GM23338 (cell line): ENCODE measurements around the gene HSPA12A. TPM values are rescaled to one million over a fixed set of nuclear protein-coding genes. Genes with fewer than 3 reads are reported as not detected.

Experiments used
- ATAC-seq: fragments of 200-7000 bp; cut with Tn5 transposase; 3 replicates; pipeline ENCODE4 v1.9.1; 2020
- DNase-seq: peaks from one replicate; pipeline ENCODE4 v3.0.0-alpha.2; 2015; ENCODE audit warnings: low spot score
- H2AFZ ChIP-seq: fragments of 200-600 bp; sonication (generic); 2 replicates; pipeline ENCODE4 v1.8.0; 2016; ENCODE audit warnings: antibody characterized with exemption, mild to moderate bottlenecking, moderate library complexity
- H3F3A ChIP-seq: fragments of 200-600 bp; sonication (generic); replicated peaks from 2 replicates; pipeline ENCODE4 v1.8.0; 2017; ENCODE audit warnings: antibody characterized with exemption, mixed run types, low read depth
- H3K27ac ChIP-seq: fragments of 200-600 bp; sonication (generic); 2 replicates; pipeline ENCODE4 v1.6.1; 2016; ENCODE audit warnings: low read depth
- H3K27me3 ChIP-seq: fragments of 200-600 bp; sonication (generic); 2 replicates; pipeline ENCODE4 v1.8.0; 2016; ENCODE audit warnings: mild to moderate bottlenecking, mixed run types, moderate library complexity; ENCODE audit not compliant: insufficient read depth
- H3K36me3 ChIP-seq: fragments of 200-600 bp; sonication (generic); 2 replicates; pipeline ENCODE4 v1.8.0; 2016; ENCODE audit warnings: mild to moderate bottlenecking; ENCODE audit not compliant: insufficient read depth
- H3K4me1 ChIP-seq: fragments of 200-600 bp; sonication (generic); 2 replicates; pipeline ENCODE4 v1.8.0; 2016; ENCODE audit warnings: mild to moderate bottlenecking, moderate library complexity; ENCODE audit not compliant: insufficient read depth
- H3K4me2 ChIP-seq: fragments of 200-600 bp; sonication (generic); 2 replicates; pipeline ENCODE4 v1.7.1; 2017; ENCODE audit warnings: mixed run types
- H3K4me3 ChIP-seq: fragments of 200-600 bp; sonication (generic); 2 replicates; pipeline ENCODE4 v1.6.1; 2016; ENCODE audit warnings: mixed run types
- H3K79me2 ChIP-seq: fragments of 200-600 bp; sonication (generic); replicated peaks from 2 replicates; pipeline ENCODE4 v1.8.0; 2017; ENCODE audit warnings: mild to moderate bottlenecking; ENCODE audit not compliant: insufficient read depth
- H3K9me2 ChIP-seq: fragments of 200-600 bp; sonication (generic); 2 replicates; pipeline ENCODE4 v1.8.0; 2017; ENCODE audit not compliant: insufficient read depth
- H4K20me1 ChIP-seq: fragments of 200-600 bp; sonication (generic); replicated peaks from 2 replicates; pipeline ENCODE4 v1.8.0; 2017; ENCODE audit warnings: mild to moderate bottlenecking; ENCODE audit not compliant: insufficient read depth
- H3K27ac Mint-ChIP-seq: 2 replicates; pipeline ENCODE4 v1.8.0; 2020; ENCODE audit warnings: inconsistent platforms, mild to moderate bottlenecking, moderate library complexity, mixed read lengths
- H3K27me3 Mint-ChIP-seq: 3 replicates; pipeline ENCODE4 v1.8.0; 2022; ENCODE audit warnings: low read depth, mild to moderate bottlenecking, moderate library complexity, mixed read lengths, inconsistent platforms; ENCODE audit not compliant: insufficient read depth, poor library complexity
- H3K36me3 Mint-ChIP-seq: 3 replicates; pipeline ENCODE4 v1.8.0; 2021; ENCODE audit warnings: low read depth, mild to moderate bottlenecking, inconsistent platforms, moderate library complexity, mixed read lengths
- H3K4me1 Mint-ChIP-seq: 3 replicates; pipeline ENCODE4 v1.8.0; 2020; ENCODE audit warnings: mild to moderate bottlenecking, inconsistent platforms, mixed read lengths
- H3K4me3 Mint-ChIP-seq: 3 replicates; pipeline ENCODE4 v1.8.0; 2021; ENCODE audit warnings: moderate library complexity, mild to moderate bottlenecking, inconsistent platforms, mixed read lengths
- H3K9me3 Mint-ChIP-seq: 3 replicates; pipeline ENCODE4 v1.8.0; 2020; ENCODE audit warnings: moderate library complexity, mild to moderate bottlenecking, inconsistent platforms, mixed read lengths
- EZH2 ChIP-seq: fragments of 200-600 bp; sonication (generic); IDR thresholded peaks from one replicate; pipeline ENCODE4 v1.8.0; 2017; ENCODE audit warnings: antibody characterized with exemption, mild to moderate bottlenecking, low read depth; ENCODE audit not compliant: unreplicated experiment
- POLR2AphosphoS5 ChIP-seq: IDR thresholded peaks from 2 replicates; pipeline ENCODE4 v1.6.1; 2016; ENCODE audit warnings: antibody characterized with exemption, low read depth
- STAT1 ChIP-seq: IDR thresholded peaks from one replicate; pipeline ENCODE4 v1.6.1; 2016; ENCODE audit warnings: antibody characterized with exemption; ENCODE audit not compliant: unreplicated experiment
- ZNF114 ChIP-seq: fragments of 250-450 bp; sonication (Bioruptor Pico); IDR thresholded peaks from 2 replicates; pipeline ENCODE4 v1.5.0; 2020; ENCODE audit warnings: mild to moderate bottlenecking, moderate library complexity
- ZNF331 ChIP-seq: fragments of 250-450 bp; sonication (Bioruptor Pico); IDR thresholded peaks from 2 replicates; pipeline ENCODE4 v1.5.0; 2020; ENCODE audit warnings: low read depth, mild to moderate bottlenecking, moderate library complexity
- polyA plus RNA-seq: library from polyadenylated mRNA; unstranded; fragments of >200 nt; fragmentation: Nextera tagmentation; extraction: Ambion mirVana; gene quantifications from 2 replicates; pipeline ENCODE4 v1.2.1, GENCODE V29; 2016
- total RNA-seq: library from RNA; depleted of rRNA; stranded (reverse); fragments of >200 nt; shearing (Covaris generic); gene quantifications from 2 replicates; pipeline ENCODE4 v1.2.3, GENCODE V29; 2014
- TF ChIP-seq, protein P1 (sequence below): IDR thresholded peaks from one replicate; pipeline ENCODE4 v1.6.1; 2018; ENCODE audit warnings: antibody characterized with exemption; ENCODE audit not compliant: unreplicated experiment
- TF ChIP-seq, protein P2 (sequence below): IDR thresholded peaks from 2 replicates; pipeline ENCODE4 v1.6.1; 2016; ENCODE audit warnings: antibody characterized with exemption
- TF ChIP-seq, protein P3 (sequence below): fragments of 250-450 bp; sonication (Bioruptor Pico); IDR thresholded peaks from 2 replicates; pipeline ENCODE4 v1.5.0; 2020; ENCODE audit warnings: mild to moderate bottlenecking, moderate library complexity

HSPA12A gene
- total and polyA plus RNA-seq, 2 experiments from 2014 or later = 4.4 to 6.3 TPM

DNA sequence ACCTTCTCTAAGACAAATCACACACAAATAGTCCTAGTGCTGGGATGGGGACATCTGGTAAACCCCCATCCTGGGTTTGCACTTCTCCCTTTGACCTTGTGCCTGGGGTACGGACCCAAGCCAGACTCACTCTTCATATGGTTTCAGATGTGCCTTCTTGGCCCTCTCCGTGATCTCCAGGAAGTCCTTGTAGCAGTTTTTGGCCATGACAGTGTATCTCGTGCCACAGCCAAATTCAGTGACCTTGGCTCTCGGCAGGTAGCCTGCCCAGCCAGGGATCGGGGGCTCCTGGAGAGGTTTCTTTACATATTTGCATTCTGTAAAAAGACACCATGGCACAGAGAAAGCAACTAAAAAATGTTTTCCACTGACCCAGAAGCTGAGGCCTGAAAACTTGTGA, 77.7 kb downstream of the HSPA12A start (continued):
- TF ChIP-seq, protein P1, sequence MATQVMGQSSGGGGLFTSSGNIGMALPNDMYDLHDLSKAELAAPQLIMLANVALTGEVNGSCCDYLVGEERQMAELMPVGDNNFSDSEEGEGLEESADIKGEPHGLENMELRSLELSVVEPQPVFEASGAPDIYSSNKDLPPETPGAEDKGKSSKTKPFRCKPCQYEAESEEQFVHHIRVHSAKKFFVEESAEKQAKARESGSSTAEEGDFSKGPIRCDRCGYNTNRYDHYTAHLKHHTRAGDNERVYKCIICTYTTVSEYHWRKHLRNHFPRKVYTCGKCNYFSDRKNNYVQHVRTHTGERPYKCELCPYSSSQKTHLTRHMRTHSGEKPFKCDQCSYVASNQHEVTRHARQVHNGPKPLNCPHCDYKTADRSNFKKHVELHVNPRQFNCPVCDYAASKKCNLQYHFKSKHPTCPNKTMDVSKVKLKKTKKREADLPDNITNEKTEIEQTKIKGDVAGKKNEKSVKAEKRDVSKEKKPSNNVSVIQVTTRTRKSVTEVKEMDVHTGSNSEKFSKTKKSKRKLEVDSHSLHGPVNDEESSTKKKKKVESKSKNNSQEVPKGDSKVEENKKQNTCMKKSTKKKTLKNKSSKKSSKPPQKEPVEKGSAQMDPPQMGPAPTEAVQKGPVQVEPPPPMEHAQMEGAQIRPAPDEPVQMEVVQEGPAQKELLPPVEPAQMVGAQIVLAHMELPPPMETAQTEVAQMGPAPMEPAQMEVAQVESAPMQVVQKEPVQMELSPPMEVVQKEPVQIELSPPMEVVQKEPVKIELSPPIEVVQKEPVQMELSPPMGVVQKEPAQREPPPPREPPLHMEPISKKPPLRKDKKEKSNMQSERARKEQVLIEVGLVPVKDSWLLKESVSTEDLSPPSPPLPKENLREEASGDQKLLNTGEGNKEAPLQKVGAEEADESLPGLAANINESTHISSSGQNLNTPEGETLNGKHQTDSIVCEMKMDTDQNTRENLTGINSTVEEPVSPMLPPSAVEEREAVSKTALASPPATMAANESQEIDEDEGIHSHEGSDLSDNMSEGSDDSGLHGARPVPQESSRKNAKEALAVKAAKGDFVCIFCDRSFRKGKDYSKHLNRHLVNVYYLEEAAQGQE = no peak

DNA sequence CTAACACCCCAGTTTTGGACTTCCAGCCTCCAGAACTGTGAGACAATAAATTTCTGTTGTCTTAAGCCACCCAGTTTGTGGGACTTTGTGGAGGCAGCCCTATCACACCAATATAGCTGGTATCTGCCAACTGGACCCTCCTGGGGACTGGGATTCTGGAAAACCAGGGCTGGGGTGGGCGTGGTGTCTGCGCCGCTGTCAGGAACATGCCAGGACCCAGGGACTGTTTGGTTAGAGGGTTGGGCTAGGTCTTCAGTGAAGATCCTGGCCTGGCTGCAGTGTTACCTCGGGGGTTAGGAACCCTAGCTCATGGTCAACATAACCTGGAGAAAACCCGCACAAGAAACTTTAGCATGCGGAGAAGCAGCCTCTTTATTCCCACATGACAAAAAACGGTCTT, 79.0 kb downstream of the HSPA12A start:
- peaks cover 35% of the 10 kb centered on the region for H3K36me3 Mint-ChIP-seq
- Histone ChIP-seq H2AFZ (no peak overlapping the region), H3K27me3 (no peaks in the 10 kb centered on the region), H3K79me2 (no peaks in the 10 kb centered on the region), H3K9me2 (no peaks in the 10 kb centered on the region), H3K4me1 (no peaks in the 10 kb centered on the region), H3K4me2 (no peak overlapping the region), H4K20me1 (no peaks in the 10 kb centered on the region; the same call in 1 of the 2 replicates), H3F3A (no peaks in the 10 kb centered on the region), H3K36me3 (peaks cover 3% of the 10 kb centered on the region; the same call in 1 of the 2 replicates), H3K4me3 (no peak overlapping the region), H3K27ac (no peak overlapping the region)
- no peaks in the 10 kb centered on the region for H3K27me3 Mint-ChIP-seq
- H3K4me3 Mint-ChIP-seq = no peak overlapping the region
- no peaks in the 10 kb centered on the region for H3K9me3 Mint-ChIP-seq
- no peaks in the 10 kb centered on the region; the same call in 1 of the 3 replicates for H3K4me1 Mint-ChIP-seq
- H3K27ac Mint-ChIP-seq = no peak overlapping the region
- DNase-seq (no peak), ATAC-seq (no peak)
- TF ChIP-seq, protein P2, sequence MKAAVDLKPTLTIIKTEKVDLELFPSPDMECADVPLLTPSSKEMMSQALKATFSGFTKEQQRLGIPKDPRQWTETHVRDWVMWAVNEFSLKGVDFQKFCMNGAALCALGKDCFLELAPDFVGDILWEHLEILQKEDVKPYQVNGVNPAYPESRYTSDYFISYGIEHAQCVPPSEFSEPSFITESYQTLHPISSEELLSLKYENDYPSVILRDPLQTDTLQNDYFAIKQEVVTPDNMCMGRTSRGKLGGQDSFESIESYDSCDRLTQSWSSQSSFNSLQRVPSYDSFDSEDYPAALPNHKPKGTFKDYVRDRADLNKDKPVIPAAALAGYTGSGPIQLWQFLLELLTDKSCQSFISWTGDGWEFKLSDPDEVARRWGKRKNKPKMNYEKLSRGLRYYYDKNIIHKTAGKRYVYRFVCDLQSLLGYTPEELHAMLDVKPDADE = no peak
- TF ChIP-seq ZNF331 (CRISPR knock-in tag) = no peak
- TF ChIP-seq POLR2AphosphoS5 = no peak
- TF ChIP-seq, protein P1 = no peak
- TF ChIP-seq ZNF114 (CRISPR knock-in tag) = no peak
- TF ChIP-seq STAT1 = no peak
- no peak for TF ChIP-seq EZH2
- TF ChIP-seq, protein P3, sequence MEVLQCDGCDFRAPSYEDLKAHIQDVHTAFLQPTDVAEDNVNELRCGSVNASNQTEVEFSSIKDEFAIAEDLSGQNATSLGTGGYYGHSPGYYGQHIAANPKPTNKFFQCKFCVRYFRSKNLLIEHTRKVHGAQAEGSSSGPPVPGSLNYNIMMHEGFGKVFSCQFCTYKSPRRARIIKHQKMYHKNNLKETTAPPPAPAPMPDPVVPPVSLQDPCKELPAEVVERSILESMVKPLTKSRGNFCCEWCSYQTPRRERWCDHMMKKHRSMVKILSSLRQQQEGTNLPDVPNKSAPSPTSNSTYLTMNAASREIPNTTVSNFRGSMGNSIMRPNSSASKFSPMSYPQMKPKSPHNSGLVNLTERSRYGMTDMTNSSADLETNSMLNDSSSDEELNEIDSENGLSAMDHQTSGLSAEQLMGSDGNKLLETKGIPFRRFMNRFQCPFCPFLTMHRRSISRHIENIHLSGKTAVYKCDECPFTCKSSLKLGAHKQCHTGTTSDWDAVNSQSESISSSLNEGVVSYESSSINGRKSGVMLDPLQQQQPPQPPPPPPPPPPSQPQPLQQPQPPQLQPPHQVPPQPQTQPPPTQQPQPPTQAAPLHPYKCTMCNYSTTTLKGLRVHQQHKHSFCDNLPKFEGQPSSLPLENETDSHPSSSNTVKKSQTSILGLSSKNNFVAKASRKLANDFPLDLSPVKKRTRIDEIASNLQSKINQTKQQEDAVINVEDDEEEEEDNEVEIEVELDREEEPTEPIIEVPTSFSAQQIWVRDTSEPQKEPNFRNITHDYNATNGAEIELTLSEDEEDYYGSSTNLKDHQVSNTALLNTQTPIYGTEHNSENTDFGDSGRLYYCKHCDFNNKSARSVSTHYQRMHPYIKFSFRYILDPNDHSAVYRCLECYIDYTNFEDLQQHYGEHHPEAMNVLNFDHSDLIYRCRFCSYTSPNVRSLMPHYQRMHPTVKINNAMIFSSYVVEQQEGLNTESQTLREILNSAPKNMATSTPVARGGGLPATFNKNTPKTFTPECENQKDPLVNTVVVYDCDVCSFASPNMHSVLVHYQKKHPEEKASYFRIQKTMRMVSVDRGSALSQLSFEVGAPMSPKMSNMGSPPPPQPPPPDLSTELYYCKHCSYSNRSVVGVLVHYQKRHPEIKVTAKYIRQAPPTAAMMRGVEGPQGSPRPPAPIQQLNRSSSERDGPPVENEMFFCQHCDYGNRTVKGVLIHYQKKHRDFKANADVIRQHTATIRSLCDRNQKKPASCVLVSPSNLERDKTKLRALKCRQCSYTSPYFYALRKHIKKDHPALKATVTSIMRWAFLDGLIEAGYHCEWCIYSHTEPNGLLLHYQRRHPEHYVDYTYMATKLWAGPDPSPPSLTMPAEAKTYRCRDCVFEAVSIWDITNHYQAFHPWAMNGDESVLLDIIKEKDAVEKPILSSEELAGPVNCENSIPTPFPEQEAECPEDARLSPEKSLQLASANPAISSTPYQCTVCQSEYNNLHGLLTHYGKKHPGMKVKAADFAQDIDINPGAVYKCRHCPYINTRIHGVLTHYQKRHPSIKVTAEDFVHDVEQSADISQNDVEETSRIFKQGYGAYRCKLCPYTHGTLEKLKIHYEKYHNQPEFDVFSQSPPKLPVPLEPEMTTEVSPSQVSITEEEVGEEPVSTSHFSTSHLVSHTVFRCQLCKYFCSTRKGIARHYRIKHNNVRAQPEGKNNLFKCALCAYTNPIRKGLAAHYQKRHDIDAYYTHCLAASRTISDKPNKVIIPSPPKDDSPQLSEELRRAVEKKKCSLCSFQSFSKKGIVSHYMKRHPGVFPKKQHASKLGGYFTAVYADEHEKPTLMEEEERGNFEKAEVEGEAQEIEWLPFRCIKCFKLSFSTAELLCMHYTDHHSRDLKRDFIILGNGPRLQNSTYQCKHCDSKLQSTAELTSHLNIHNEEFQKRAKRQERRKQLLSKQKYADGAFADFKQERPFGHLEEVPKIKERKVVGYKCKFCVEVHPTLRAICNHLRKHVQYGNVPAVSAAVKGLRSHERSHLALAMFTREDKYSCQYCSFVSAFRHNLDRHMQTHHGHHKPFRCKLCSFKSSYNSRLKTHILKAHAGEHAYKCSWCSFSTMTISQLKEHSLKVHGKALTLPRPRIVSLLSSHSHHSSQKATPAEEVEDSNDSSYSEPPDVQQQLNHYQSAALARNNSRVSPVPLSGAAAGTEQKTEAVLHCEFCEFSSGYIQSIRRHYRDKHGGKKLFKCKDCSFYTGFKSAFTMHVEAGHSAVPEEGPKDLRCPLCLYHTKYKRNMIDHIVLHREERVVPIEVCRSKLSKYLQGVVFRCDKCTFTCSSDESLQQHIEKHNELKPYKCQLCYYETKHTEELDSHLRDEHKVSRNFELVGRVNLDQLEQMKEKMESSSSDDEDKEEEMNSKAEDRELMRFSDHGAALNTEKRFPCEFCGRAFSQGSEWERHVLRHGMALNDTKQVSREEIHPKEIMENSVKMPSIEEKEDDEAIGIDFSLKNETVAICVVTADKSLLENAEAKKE (CRISPR knock-in tag) = no peak
